ENCODE measurements around the gene FAM222A. TPM values are rescaled to one million over a fixed set of nuclear protein-coding genes. Genes with fewer than 3 reads are reported as not detected.

The FAM222A gene
- polyA plus RNA-seq, 3 donors, result 0.09 TPM; not detected in 2

DNA sequence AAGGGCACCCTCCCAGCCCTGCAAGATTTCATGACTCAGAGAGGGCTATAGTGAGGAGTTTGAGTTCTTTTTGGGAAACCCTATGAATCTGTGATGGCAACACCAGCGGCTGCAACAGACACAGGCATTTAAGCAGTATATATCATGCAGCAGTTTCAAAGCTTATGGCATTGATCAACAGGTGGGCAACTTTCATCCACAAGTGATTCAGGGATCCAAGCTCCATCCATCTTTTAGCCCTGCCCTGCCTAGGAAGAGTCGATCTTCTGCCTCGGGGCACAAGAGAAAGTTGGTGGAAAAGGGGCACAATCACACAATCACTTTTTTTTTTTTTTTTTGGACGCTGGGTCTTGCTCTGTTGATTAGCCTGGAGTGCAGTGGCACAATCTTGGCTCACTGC lies 8.3 kb upstream of the FAM222A start:
- intact Hi-C loops (cut with micrococcal nuclease), result no loop called here
- WGBS (ENCODE audit: insufficient coverage), result 94% methylated on average over 3 of the region's 4 CpGs
- Histone ChIP-seq H2AFZ (ENCODE audit: insufficient read depth, low read depth, low read length, poor library complexity, severe bottlenecking) (no peak overlapping the region), H3K27me3 (ENCODE audit: control insufficient read depth in 2 of 2, insufficient read depth in 2 of 2, low read length in 2 of 2) (no peaks in the 10 kb centered on the region), H3K4me1 (ENCODE audit: control insufficient read depth in 1 of 2, insufficient read depth in 2 of 2, low read length in 2 of 2) (no peaks in the 10 kb centered on the region), H3K79me2 (ENCODE audit: insufficient read depth, low read length) (no peaks in the 10 kb centered on the region), H3K4me3 (replicated peaks in 1 of 3; ENCODE audit: low read depth in 2 of 3, low read length in 3 of 3) (no peak overlapping the region), H3K9me3 (replicated peaks in 1 of 2; ENCODE audit: control insufficient read depth in 1 of 2, insufficient read depth in 1 of 2, low read length in 2 of 2) (no peaks in the 10 kb centered on the region), H3K9ac (ENCODE audit: insufficient read depth, low read length, poor library complexity, severe bottlenecking) (no peak overlapping the region), H3K27ac (ENCODE audit: low read depth in 1 of 2, low read length in 2 of 2) (no peak overlapping the region), H4K20me1 (ENCODE audit: insufficient read depth, low read length) (no peaks in the 10 kb centered on the region), H3K36me3 (replicated peaks in 1 of 2; ENCODE audit: control insufficient read depth in 1 of 2, insufficient read depth in 2 of 2, low read length in 2 of 2) (no peaks in the 10 kb centered on the region), H3K4me2 (replicated peaks; ENCODE audit: extremely low read depth, low read length, poor library complexity, severe bottlenecking) (no peak overlapping the region)
- Mint-ChIP-seq H3K9me3 (no peaks in the 10 kb centered on the region), H3K27me3 (ENCODE audit: low read depth in 3 of 3) (peaks cover 8 to 20% (median 11%) of the 10 kb centered on the region in 3 donors), H3K4me1 (no peaks in the 10 kb centered on the region), H3K36me3 (no peaks in the 10 kb centered on the region), H3K4me3 (no peak overlapping the region), H3K27ac (no peak overlapping the region)
- DNase-seq, result no peak
- TF ChIP-seq, protein P1, sequence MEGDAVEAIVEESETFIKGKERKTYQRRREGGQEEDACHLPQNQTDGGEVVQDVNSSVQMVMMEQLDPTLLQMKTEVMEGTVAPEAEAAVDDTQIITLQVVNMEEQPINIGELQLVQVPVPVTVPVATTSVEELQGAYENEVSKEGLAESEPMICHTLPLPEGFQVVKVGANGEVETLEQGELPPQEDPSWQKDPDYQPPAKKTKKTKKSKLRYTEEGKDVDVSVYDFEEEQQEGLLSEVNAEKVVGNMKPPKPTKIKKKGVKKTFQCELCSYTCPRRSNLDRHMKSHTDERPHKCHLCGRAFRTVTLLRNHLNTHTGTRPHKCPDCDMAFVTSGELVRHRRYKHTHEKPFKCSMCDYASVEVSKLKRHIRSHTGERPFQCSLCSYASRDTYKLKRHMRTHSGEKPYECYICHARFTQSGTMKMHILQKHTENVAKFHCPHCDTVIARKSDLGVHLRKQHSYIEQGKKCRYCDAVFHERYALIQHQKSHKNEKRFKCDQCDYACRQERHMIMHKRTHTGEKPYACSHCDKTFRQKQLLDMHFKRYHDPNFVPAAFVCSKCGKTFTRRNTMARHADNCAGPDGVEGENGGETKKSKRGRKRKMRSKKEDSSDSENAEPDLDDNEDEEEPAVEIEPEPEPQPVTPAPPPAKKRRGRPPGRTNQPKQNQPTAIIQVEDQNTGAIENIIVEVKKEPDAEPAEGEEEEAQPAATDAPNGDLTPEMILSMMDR (IDR thresholded peaks at IDR 0.05), result no peak

DNA sequence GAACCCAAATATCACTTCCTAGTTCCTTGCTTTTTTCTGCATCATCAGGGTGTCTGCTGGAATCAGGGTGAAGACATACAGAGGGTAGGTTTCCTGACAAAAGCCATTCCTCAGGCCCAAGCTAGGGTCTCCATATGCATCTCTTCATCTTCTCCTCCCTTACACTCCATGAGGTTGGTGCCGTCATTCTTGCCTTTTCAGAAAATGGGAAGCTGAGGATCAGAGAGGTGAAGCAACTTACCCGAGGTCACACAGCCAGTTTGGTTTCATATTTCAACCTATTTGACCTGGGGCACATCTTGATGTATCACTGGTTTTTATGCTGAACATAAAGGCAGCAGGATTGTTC lies 7.3 kb upstream of the FAM222A start:
- H3K27me3 ChIP-seq (ENCODE audit: control insufficient read depth in 2 of 2, insufficient read depth in 2 of 2, low read length in 2 of 2), result peaks cover 1 to 10% of the 10 kb centered on the region in 2 donors
- intact Hi-C loops (cut with micrococcal nuclease), result no loop called here
- H3K4me1 Mint-ChIP-seq, result no peaks in the 10 kb centered on the region

More for the DNA sequence above, 7.3 kb upstream of the FAM222A start:
- H3K9me3 ChIP-seq (replicated peaks in 1 of 2; ENCODE audit: control insufficient read depth in 1 of 2, insufficient read depth in 1 of 2, low read length in 2 of 2), result no peaks in the 10 kb centered on the region
- H4K20me1 ChIP-seq (ENCODE audit: insufficient read depth, low read length), result no peaks in the 10 kb centered on the region
- H2AFZ ChIP-seq (ENCODE audit: insufficient read depth, low read depth, low read length, poor library complexity, severe bottlenecking), result no peak overlapping the region
- no peak overlapping the region for H3K4me3 ChIP-seq (replicated peaks in 1 of 3; ENCODE audit: low read depth in 2 of 3, low read length in 3 of 3)
- TF ChIP-seq, protein P1 (IDR thresholded peaks at IDR 0.05), result no peak
- no peaks in the 10 kb centered on the region for H3K36me3 ChIP-seq (replicated peaks in 1 of 2; ENCODE audit: control insufficient read depth in 1 of 2, insufficient read depth in 2 of 2, low read length in 2 of 2)
- Mint-ChIP-seq H3K9me3 (no peaks in the 10 kb centered on the region), H3K27ac (no peak overlapping the region), H3K4me3 (no peak overlapping the region), H3K36me3 (no peaks in the 10 kb centered on the region), H3K27me3 (ENCODE audit: low read depth in 3 of 3) (peaks cover 14 to 28% (median 19%) of the 10 kb centered on the region in 3 donors)
- no peaks in the 10 kb centered on the region for H3K4me1 ChIP-seq (ENCODE audit: control insufficient read depth in 1 of 2, insufficient read depth in 2 of 2, low read length in 2 of 2)
- DNase-seq, result no peak
- H3K4me2 ChIP-seq (replicated peaks; ENCODE audit: extremely low read depth, low read length, poor library complexity, severe bottlenecking), result no peak overlapping the region
- WGBS (ENCODE audit: insufficient coverage), result 93% methylated on average over 2 of the region's 2 CpGs
- H3K79me2 ChIP-seq (ENCODE audit: insufficient read depth, low read length), result no peaks in the 10 kb centered on the region
- no peak overlapping the region for H3K27ac ChIP-seq (ENCODE audit: low read depth in 1 of 2, low read length in 2 of 2)
- no peak overlapping the region for H3K9ac ChIP-seq (ENCODE audit: insufficient read depth, low read length, poor library complexity, severe bottlenecking)
